Lung (tissue), 12 donors: ENCODE measurements around the gene OR51B2. TPM values are rescaled to one million over a fixed set of nuclear protein-coding genes. Genes with fewer than 3 reads are reported as not detected.

Source experiments
- ATAC-seq: fragments of 200-7000 bp; cut with Tn5 transposase; one replicate; pipeline ENCODE4 v1.9.1; 2020; ENCODE audit warnings: moderate number of reproducible peaks; ENCODE audit not compliant: insufficient read depth, low FRiP score
- DNase-seq, 3 donors: peaks; one replicate each; pipeline ENCODE4 v3.0.0-alpha.2; 2013 to 2017
- H3K27ac ChIP-seq, 2 donors: one replicate each; pipeline ENCODE4 v1.5.1; 2013; ENCODE audit warnings: mild to moderate bottlenecking in 2 of 2, moderate library complexity in 2 of 2, control low read depth in 1 of 2, inconsistent platforms in 1 of 2, low read depth in 1 of 2, low read length in 1 of 2
- H3K27me3 ChIP-seq, 3 donors: one replicate each; pipeline ENCODE4 v1.5.1; 2013; ENCODE audit warnings: low read length in 2 of 3; ENCODE audit not compliant: control insufficient read depth in 3 of 3, insufficient read depth in 3 of 3
- H3K36me3 ChIP-seq, 4 donors: one replicate each; pipeline ENCODE4 v1.5.1; 2013; ENCODE audit warnings: low read length in 4 of 4, mild to moderate bottlenecking in 1 of 4, moderate library complexity in 1 of 4; ENCODE audit not compliant: control insufficient read depth in 4 of 4, insufficient read depth in 4 of 4
- H3K4me1 ChIP-seq, 5 donors: one replicate each; pipeline ENCODE4 v1.5.1; 2013; ENCODE audit warnings: low read length in 5 of 5, mild to moderate bottlenecking in 2 of 5, moderate library complexity in 1 of 5; ENCODE audit not compliant: control insufficient read depth in 5 of 5, insufficient read depth in 5 of 5
- H3K4me3 ChIP-seq: one replicate; pipeline ENCODE4 v1.5.1; 2013; ENCODE audit warnings: mild to moderate bottlenecking, control low read depth, moderate library complexity
- H3K9ac ChIP-seq, 2 donors: one replicate each; pipeline ENCODE4 v1.5.1; 2013; ENCODE audit warnings: low read length in 2 of 2, control low read depth in 1 of 2; ENCODE audit not compliant: insufficient read depth in 1 of 2
- H3K9me3 ChIP-seq, 4 donors: one replicate each; pipeline ENCODE4 v1.5.1; 2013; ENCODE audit warnings: low read length in 3 of 4, mild to moderate bottlenecking in 1 of 4, moderate library complexity in 1 of 4; ENCODE audit not compliant: control insufficient read depth in 4 of 4, insufficient read depth in 3 of 4
- WGBS, 2 donors: extraction: QIAGEN DNeasy Blood & Tissue Kit; methylation state at CpG; one replicate each; pipeline ENCODE4 v1.1.7; 2013; 5-methylcytosine and 5-hydroxymethylcytosine counted together
- polyA plus RNA-seq, 2 donors: library from polyadenylated mRNA; stranded (reverse); fragments of 200-250 nt; gene quantifications; one replicate each; pipeline ENCODE4 v1.2.1, GENCODE V29; 2013
- total RNA-seq, 2 donors: library from RNA; depleted of rRNA in 1 of 2; stranded (reverse); fragments of >200 nt in 1 of 2; gene quantifications; one replicate each; pipeline ENCODE4 v1.2.1, GENCODE V29; 2014 to 2021
- TF ChIP-seq, protein P1 (sequence below): IDR thresholded peaks from 2 replicates; pipeline ENCODE4 v1.5.1; 2012; ENCODE audit warnings: mild to moderate bottlenecking; ENCODE audit errors: control extremely low read depth, extremely low read depth
- donor health status: control.
- donor health status: control.
- donor health status: Bipolar disorder and iron deficiency.
- donor health status: healthy.
- donor health status: DM: yes; HTN: yes; CAD: no.

The OR51B2 gene
- total and polyA plus RNA-seq, 4 donors = 1.9 TPM; not detected in 3

DNA sequence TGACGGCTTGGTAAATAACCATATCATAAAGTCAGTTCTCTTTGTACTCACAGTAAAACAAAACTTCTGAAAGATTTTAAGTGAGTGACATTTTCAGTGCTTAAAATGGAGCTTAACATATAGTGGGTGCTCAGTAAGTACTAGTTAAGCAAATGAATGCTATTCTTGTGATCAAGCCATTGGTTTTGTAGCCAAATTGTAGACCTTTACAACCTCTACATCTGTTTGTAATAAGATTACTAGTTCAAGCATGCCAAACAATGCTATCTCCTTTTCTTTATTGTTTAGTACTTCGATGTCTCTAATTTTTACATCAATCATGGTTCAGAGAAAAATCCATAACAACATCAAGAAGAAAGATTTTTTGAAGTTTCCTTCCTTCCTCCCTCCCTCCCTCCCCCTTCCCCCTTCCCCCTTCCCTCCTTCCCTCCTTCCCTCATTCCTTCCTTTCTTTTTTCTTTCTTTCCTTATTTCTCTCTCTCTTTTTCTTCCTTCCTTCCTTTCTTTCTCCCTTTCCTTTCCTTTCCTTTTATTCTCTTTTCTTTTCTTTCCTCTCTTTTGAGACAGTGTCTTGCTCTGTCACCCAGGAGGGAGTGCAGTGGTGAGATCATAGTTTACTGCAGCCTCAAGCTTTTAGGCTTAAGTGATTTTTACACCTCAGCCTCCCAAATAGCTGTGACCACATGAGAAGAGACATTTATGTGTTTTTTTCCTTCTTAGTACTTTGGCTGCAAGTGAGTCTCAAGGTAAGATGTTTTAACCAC lies 16.7 kb downstream of the OR51B2 start:
- Histone ChIP-seq H3K9ac (no peak overlapping the region), H3K4me1 (no peaks in the 10 kb centered on the region), H3K27me3 (no peaks in the 10 kb centered on the region), H3K27ac (no peak overlapping the region), H3K4me3 (no peak overlapping the region), H3K36me3 (no peaks in the 10 kb centered on the region), H3K9me3 (no peaks in the 10 kb centered on the region)
- ATAC-seq (no peak), DNase-seq (no peak)
- TF ChIP-seq, protein P1, sequence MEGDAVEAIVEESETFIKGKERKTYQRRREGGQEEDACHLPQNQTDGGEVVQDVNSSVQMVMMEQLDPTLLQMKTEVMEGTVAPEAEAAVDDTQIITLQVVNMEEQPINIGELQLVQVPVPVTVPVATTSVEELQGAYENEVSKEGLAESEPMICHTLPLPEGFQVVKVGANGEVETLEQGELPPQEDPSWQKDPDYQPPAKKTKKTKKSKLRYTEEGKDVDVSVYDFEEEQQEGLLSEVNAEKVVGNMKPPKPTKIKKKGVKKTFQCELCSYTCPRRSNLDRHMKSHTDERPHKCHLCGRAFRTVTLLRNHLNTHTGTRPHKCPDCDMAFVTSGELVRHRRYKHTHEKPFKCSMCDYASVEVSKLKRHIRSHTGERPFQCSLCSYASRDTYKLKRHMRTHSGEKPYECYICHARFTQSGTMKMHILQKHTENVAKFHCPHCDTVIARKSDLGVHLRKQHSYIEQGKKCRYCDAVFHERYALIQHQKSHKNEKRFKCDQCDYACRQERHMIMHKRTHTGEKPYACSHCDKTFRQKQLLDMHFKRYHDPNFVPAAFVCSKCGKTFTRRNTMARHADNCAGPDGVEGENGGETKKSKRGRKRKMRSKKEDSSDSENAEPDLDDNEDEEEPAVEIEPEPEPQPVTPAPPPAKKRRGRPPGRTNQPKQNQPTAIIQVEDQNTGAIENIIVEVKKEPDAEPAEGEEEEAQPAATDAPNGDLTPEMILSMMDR = no peak
- 75 to 83% methylated on average over 2 of the region's 2 CpGs for WGBS, 2 donors

DNA sequence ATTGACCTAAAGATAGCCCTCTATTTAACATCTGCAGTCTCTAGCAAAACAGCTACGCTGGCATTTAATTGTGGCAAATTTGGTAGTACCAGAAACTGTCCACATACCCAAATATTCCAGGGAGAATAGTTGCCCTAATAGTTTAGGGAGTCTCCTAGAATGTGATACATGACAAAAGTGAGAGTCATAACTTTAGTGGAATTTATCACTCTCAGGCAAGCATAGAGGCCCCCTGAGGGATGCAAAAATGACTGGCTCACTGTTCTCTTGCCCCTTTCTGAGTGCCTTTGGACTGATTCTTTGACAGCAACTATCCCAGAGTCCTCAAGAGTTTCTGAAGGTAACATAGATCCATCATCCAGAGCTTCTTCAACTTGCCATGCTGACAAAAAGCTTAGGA lies 20.1 kb downstream of the OR51B2 start:
- Histone ChIP-seq H3K4me3 (no peak overlapping the region), H3K4me1 (no peaks in the 10 kb centered on the region), H3K36me3 (peaks cover 0 to 1% (median 0%) of the 10 kb centered on the region in 4 donors), H3K27me3 (no peaks in the 10 kb centered on the region), H3K9ac (no peak overlapping the region), H3K9me3 (no peaks in the 10 kb centered on the region), H3K27ac (no peak overlapping the region)
- ATAC-seq = no peak
- WGBS, 2 donors = 41 to 92% methylated on average over 1 of the region's 1 CpG
- TF ChIP-seq, protein P1 = no peak
- DNase-seq = no peak

DNA sequence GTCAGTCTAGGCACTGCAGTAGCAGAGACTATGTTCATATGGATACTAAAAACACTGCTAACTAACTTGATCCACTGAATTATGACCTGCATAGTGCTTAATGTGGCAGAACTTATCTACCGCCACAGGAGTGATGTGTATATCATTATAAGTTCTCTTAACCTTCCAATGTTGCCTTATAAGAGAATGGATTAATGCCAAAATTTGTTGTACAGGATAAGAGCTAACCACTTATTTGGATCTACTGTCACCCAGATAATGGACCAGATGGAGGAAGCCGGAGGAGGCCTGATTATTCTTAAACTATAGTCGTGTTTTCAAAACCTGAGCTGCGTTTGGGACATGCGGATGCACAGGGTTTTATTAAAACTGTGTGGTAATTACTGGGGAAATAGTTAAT lies 20.5 kb downstream of the OR51B2 start:
- DNase-seq (no peak), ATAC-seq (no peak)
- WGBS, 2 donors = 71 to 89% methylated on average over 5 of the region's 5 CpGs
- peaks cover 0 to 1% (median 0%) of the 10 kb centered on the region in 4 donors for H3K36me3 ChIP-seq
- no peak overlapping the region for H3K27ac ChIP-seq
- H3K4me3 ChIP-seq = no peak overlapping the region
- no peaks in the 10 kb centered on the region for H3K4me1 ChIP-seq
- no peaks in the 10 kb centered on the region for H3K9me3 ChIP-seq
- no peak overlapping the region for H3K9ac ChIP-seq
- H3K27me3 ChIP-seq = no peaks in the 10 kb centered on the region
- TF ChIP-seq, protein P1 = no peak
